ENCODE measurements around the gene ACKR3.

The ACKR3 gene

GRCh38 chr2:236587861-236588815, 18.5 kb downstream of the ACKR3 start:
- no peak for DNase-seq

DNA sequence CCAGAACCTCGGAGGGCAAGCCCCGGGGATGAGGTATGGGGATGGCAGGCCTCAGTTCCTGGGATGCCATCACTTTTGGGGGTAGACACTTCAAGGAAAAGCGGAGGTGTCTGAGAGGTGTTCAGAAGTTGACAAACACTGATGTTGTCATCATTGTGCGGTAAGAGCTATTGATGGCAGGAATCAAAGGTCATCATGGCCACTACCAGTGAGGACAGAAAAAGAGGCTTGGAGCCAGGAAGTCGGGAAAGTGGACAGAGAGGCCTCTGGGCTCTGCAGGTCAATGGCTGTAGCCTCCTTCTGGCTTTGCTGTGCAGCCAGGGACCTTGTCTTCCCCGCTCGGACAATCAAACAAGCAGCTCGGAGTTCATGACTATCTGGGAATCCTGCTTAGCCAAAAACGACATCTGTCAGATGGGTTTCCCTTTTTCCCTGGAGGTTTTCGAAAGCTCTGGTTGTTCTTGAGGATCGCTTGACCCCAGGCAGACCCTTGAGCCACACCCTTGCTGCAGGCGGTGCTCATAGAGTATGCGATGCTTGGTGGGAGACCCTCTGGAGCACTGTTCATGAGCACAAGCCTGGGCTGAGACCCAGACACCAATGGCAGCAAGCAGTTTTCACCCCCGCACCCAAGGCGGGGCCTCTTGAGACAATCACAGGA, 19.4 kb downstream of the ACKR3 start:
- no peak for DNase-seq

DNA sequence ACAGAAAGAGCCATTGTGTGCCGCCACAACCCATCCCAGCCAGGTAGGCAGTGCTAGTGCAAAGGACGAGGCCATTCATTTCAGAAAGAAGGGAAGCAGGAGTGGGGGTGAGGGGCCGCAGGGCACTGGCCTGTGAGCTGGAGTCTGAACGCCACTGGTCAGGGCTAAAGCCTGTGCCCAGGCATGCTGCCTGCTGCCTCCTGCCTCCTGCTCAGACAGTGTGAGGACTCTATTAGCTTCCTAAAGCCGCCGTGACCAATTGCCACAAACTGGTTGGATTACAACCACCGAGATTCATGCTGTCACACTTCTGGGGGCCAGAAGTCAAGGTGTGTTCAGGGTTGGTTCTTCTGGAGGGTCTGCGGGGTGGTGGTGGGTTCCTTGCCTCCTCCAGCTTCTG, 21.2 kb downstream of the ACKR3 start:
- DNase-seq: no peak

DNA sequence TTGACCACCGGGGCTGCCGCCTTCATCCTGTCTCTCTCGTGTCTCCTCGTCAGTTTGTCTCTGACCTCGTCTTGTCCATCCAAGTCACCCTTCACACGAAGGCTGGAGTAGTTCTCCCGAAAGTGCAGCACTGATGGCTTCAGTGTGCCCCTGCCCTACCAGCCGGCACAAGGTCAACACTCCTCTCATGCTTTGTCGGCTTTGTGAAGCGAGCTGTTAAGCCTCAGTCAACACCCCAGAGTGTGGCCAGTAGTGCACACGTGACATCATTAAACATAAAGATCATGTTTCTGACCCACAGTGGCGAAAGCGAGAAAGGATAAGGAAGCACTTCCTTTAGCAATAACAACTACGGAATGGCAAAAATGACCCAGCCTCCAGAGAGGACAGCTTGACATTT, 23.2 kb downstream of the ACKR3 start:
- no peak for DNase-seq

GRCh38 chr2:236593531-236593930, 23.9 kb downstream of the ACKR3 start:
- DNase-seq: no peak

DNA sequence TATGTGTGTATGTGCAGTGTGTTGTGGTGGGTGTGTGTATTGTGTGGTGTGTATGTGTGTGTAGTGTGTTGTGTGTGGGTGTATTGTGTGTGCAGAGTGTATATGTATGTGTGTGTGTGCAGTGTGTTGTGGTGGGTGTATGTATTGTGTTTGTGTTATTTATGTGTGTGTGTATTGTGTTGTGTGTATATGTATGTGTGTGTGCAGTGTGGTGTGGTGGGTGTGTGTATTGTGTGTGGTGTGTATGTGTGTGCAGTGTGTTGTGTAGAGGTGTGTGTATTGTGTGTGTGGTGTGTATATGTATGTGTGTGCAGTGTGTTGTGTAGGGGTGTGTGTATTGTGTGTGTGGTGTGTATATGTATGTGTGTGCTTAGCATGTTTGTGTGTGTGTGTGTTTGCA, 24.3 kb downstream of the ACKR3 start:
- DNase-seq: no peak

DNA sequence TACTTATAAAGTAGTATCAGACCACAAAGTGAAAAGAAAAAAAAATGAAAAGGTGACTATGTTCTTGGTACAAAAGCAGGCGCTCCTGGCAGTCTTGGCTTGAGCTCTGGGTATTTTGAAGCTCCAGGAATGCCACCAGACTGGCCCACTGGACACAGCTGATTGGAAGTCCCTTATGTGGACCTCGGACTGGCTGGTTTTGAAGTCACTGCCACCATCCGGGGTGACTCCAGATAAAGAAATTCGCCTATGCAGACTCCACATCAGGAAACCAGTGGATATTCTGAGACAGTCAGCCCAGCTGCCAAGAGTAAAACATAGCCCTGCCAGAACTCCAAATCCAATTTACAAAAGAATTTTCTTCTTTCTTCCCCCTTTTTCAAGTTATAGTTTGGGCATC, 28.0 kb downstream of the ACKR3 start:
- DNase-seq: no peak

DNA sequence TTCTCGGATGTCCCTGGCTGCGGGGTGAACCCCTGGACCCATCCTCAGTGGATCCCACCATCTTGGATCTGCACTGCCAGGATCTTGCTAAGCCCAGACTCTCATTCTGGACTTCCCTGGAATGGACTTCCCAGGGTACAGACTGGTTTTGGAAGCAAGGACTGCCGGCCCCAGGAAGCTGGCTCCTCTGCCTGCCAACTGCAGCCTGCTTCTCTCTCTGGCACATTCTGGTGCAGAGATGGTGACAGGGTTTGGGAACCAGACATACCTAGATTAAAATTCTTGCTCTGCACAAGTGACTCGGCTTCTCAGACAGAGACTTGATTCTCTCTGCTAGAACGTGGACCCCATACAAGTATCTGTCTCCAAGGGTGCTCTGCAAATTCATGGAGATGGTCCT, 29.4 kb downstream of the ACKR3 start:
- DNase-seq: no peak

DNA sequence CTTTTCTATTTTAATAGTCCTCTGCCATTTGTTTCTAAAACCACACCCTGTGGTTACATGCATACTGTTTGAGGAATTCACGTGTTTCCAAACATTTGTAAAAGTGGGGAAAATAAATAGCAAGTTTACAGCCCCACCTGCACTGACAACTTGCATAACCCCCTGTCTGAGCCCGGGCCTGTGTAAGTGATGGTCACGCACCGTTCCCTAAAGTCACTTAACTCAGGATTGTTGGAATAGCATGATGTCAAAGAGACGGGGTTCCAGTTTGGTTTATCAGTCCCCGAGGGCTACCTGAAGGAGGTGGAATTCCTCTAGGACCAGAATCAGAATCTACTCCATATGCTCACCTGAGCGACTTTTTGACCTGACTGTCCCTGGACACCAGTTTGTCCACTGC, 30.5 kb downstream of the ACKR3 start:
- DNase-seq: no peak

DNA sequence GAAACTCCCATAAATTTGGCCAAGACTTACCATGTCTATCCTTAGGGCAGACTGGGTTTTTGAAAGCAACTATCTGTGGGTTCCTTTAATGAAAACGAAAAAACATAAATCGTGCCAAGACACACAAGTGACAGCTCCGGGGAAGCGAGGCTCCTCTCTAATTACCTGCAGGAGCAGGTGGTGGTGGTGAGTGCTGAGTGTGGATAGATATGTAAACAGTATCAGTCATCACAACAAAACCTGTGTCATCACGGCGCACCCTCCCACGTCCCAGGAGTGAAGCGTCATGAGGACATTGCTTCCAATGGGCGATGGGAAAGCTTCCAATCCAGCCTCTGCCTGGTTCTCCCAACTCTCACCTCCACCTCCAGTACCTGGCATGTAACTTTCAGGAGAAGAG, 31.3 kb downstream of the ACKR3 start:
- no peak for DNase-seq

- no peak for DNase-seq
Observed at GRCh38 chr2:236601316-236602202, 31.9 kb downstream of the ACKR3 start.

DNA sequence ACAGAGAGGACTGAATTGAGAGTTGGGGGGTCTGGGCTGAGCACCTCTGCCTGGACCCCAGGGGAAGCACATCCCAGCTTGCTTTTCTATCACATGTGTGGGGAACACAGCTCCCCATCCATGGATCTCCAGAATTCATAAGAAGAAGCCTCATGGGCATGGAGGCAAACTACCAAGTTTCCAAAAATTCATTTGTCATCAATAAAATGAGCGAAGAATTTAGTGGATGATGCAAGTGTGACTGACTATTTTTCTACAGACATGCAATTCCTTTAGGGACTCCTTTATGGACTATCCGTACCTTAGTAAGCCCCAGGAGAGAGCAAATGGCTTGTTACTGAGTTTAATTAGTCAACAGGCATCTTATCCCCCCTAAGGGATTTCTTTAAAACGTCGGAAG, 33.1 kb downstream of the ACKR3 start:
- no peak for DNase-seq

- no peak for DNase-seq
Observed at GRCh38 chr2:236603361-236604015, 33.9 kb downstream of the ACKR3 start.

- DNase-seq: no peak
Observed at GRCh38 chr2:236604575-236605344, 35.1 kb downstream of the ACKR3 start.

- DNase-seq: no peak
Observed at GRCh38 chr2:236605345-236605734, 35.7 kb downstream of the ACKR3 start.

- no peak for DNase-seq
Observed at GRCh38 chr2:236606023-236606422, 36.4 kb downstream of the ACKR3 start.

GRCh38 chr2:236607471-236608187, 38.0 kb downstream of the ACKR3 start:
- DNase-seq: no peak

GRCh38 chr2:236608188-236608525, 38.5 kb downstream of the ACKR3 start:
- no peak for DNase-seq

GRCh38 chr2:236608710-236609109, 39.1 kb downstream of the ACKR3 start:
- DNase-seq: no peak

GRCh38 chr2:236610991-236611821, 41.6 kb downstream of the ACKR3 start:
- no peak for DNase-seq

Data from stimulated activated naive CD4-positive, alpha-beta T cell (primary cell).